ENCODE results near the gene PLA2G10. TPM values are rescaled to one million over a fixed set of nuclear protein-coding genes. Genes with fewer than 3 reads are reported as not detected.

Gene PLA2G10
- total RNA-seq, 1 donor from 2014 or later, result not detected

GRCh38 chr16:14627078-14627477, 67.0 kb downstream of the PLA2G10 start:
- peaks cover 14% of the 10 kb centered on the region for H3K36me3 Mint-ChIP-seq
- no peaks in the 10 kb centered on the region for H4K20me1 ChIP-seq (ENCODE audit: low read depth)
- no peaks in the 10 kb centered on the region for H3K27me3 ChIP-seq

More at GRCh38 chr16:14627078-14627477, 67.0 kb downstream of the PLA2G10 start:
- no peak overlapping the region for H3K27ac Mint-ChIP-seq
- peaks cover 12% of the 10 kb centered on the region for H3K4me1 Mint-ChIP-seq
- peaks cover 6% of the 10 kb centered on the region for H3K36me3 ChIP-seq
- TF ChIP-seq CTCF (IDR thresholded peaks at IDR 0.05) (no peak), EZH2phosphoT487 (IDR thresholded peaks at IDR 0.05) (no peak), EZH2 (IDR thresholded peaks at IDR 0.05) (no peak)
- no peak overlapping the region for H3K27ac ChIP-seq
- peaks cover 9% of the 10 kb centered on the region for H3K4me1 ChIP-seq
- no peak overlapping the region for H3K9ac ChIP-seq
- no peaks in the 10 kb centered on the region for H3K9me3 Mint-ChIP-seq
- no peak for DNase-seq (ENCODE audit: low spot score)
- no peaks in the 10 kb centered on the region for H3K9me3 ChIP-seq (ENCODE audit: low read depth)
- no peak overlapping the region for H3K4me2 ChIP-seq
- H3K4me3 Mint-ChIP-seq, result no peak overlapping the region
- peaks cover 10% of the 10 kb centered on the region for H3F3A ChIP-seq (ENCODE audit: low read depth)
- no peak overlapping the region for H2AFZ ChIP-seq (replicated peaks)
- no peak overlapping the region for H3K4me3 ChIP-seq
- peaks cover 21% of the 10 kb centered on the region for H3K79me2 ChIP-seq (ENCODE audit: low read depth)
- H3K27me3 Mint-ChIP-seq (ENCODE audit: insufficient read depth, low read depth), result no peaks in the 10 kb centered on the region

Small RNA genes lying within 50 kb of the gene (small RNA-seq; reads per million reads assigned to genes)
- not detected for gene RNU7-125P

Other genes with a start within 250 kb of the PLA2G10 start
- 35.8 and 53.5 TPM in 2 replicates for gene PARN, start 64.0 kb downstream of the PLA2G10 start, total RNA-seq (ENCODE audit: low replicate concordance)
- gene BFAR, start 61.4 kb downstream of the PLA2G10 start, total RNA-seq (ENCODE audit: low replicate concordance), result 72.0 and 91.8 TPM in 2 replicates
- 1.0 TPM in 1 of 2 replicates, not detected in the other for gene NPIPA3, start 9.1 kb upstream of the PLA2G10 start, total RNA-seq (ENCODE audit: low replicate concordance)
- gene NPIPA2, start 48.2 kb upstream of the PLA2G10 start, total RNA-seq (ENCODE audit: low replicate concordance), result 2.5 and 2.7 TPM in 2 replicates
- 61.1 and 85.1 TPM in 2 replicates for gene NOMO1, start 139.4 kb upstream of the PLA2G10 start, total RNA-seq (ENCODE audit: low replicate concordance)
- 66.7 and 75.0 TPM in 2 replicates for gene NPIPA1, start 243.1 kb upstream of the PLA2G10 start, total RNA-seq (ENCODE audit: low replicate concordance)